Right ventricle myocardium inferior (tissue), 1 donor: Measurements from ENCODE around the gene LHB. TPM values are rescaled to one million over a fixed set of nuclear protein-coding genes. Genes with fewer than 3 reads are reported as not detected.

Source experiments
- ATAC-seq: fragments of 200-7000 bp; cut with Tn5 transposase; one replicate; pipeline ENCODE4 v1.9.1; 2020; ENCODE audit warnings: mild to moderate bottlenecking, moderate library complexity
- DNase-seq: peaks from one replicate; pipeline ENCODE4 v3.0.0; 2021; ENCODE audit errors: missing footprints
- intact Hi-C: fragments of 100-400 bp; cut with DNase I; formaldehyde crosslinking; loops from one replicate; pipeline ENCODE4 v1.11.0; 2022
- total RNA-seq: library from RNA; stranded (reverse); fragmentation: NEBNext Ultra II Directional; extraction: Animal tissue kit (Norgen Biotek cat#: 25700); gene quantifications from one replicate; pipeline ENCODE4 v1.2.1, GENCODE V29; 2021
- donor health status: DM: no; HTN: yes; CAD: no; lungs with severe emphysema.

Gene LHB
- total RNA-seq, 1 donor from 2014 or later = not detected

DNA sequence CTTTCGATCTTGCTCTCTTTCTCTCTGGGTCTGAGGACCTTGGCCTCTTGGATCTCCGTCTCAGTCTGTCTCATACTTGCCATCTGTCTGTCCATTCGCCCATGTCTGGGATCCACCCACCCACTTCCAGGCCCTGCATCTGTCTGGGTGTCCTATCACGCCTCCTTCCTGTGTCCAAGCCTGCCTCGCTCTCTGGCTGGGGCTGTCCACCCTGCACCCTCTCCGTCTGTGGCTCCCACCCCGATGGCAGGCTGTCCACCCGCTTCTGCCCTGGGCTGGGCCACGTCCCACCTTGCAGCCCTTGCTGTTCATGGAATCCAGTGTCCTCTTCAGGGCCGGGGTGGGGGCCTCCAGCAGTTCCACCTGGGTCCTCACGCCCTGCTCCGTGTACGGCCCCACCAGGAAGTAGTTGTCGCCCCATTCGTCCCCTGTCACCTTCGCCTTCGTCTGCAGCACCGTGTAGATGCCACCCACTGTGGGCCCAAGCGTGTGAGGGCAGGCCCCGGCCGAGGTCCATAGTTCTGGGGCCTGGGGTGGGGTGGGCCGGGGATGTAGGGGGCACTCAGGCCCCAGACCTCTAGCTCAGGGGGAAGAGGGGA is 25.8 kb downstream of the LHB start:
- no peak for ATAC-seq
- intact Hi-C loops = no loop called here
- no peak for DNase-seq

DNA sequence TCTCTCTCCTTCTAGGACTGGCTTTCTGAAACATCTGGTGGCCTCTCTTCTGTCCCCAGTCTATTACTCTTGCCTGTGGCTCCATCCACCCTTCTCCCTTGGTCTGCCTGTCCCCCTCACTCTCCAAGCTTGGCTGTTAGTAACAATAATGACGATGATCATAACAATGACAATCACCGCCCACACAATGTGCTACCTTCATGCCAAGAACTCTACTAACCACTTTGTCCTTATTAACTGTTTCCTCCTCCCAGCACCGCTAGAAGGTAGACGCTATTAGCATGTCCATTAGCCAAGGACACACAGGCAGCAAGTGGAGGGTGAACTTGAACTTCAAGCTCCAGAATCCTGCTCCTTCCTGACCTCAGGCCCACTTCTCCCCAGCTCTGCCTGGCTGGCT is 26.5 kb downstream of the LHB start:
- intact Hi-C loops = no loop called here
- DNase-seq (no peak), ATAC-seq (no peak)

DNA sequence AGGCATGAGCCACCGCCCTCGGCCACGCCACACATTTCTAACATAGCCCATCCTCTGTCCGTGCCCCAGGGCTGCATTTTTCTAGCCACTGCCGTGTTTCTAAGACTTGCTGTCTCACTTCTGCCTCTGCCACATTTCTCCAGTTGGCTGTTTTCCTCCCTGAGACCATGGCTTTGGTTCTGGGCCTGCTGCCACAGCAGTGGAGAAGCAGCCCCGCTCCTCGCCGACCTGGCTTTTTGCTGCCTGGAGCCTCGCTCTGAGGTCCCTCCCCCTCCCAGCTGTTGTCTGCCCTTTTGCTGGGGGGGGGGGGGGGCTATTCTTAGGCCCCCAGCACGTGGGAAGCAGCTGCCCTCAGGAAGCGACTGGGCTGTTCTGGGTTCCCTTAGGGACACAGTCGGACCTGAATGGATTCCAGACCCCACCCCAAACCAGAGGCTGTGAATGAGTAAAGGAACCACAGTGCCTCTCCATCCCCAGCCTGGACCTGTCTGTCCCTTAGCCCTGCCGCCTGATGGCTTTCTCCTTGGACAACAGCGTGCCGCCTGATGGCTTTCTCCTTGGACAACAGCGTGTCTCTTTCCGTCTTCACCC is 27.1 kb downstream of the LHB start:
- DNase-seq = peak; percentile 76
- no peak for ATAC-seq
- intact Hi-C loops = no loop called here

DNA sequence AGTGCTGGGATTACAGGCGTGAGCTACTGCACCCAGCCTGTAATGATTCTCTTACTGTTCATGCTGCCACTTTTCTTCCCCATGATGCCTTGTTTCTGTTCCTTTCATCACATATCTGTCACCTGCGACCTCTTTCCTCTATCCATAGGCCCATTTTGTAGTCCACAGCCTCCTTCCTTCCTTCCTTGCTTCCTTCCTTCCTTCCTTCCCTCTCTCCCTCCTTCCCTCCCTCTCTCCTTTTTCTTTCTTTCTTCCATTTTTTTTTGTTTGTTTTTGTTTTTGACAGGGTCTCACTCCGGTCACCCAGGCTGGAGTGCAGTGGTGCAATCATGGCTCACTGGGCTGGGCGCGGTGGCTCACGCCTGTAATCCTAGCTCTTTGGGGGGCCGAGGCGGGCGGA is 28.0 kb downstream of the LHB start:
- intact Hi-C loops = no loop called here
- DNase-seq (no peak), ATAC-seq (no peak)

DNA sequence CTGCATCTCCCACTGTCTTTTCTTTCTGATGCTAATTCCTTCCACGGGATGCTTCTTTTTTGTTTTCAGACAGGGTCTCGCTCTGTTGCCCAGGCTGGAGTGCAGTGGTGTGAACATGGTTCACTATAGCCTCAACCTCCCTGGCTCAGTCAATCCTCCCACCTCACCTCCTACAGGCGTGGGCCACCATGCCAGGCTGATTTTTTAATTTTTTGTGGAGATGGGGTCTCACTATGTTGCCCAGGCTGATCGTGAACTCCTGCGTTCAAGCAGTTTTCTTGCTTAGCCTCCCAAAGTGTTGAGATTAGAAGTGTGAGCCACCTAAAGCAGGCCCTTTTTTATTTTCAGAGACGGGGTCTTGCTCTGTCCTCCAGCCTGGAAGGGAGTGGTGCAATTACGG is 28.6 kb downstream of the LHB start:
- ATAC-seq = no peak
- DNase-seq = no peak
- intact Hi-C loops = no loop called here

DNA sequence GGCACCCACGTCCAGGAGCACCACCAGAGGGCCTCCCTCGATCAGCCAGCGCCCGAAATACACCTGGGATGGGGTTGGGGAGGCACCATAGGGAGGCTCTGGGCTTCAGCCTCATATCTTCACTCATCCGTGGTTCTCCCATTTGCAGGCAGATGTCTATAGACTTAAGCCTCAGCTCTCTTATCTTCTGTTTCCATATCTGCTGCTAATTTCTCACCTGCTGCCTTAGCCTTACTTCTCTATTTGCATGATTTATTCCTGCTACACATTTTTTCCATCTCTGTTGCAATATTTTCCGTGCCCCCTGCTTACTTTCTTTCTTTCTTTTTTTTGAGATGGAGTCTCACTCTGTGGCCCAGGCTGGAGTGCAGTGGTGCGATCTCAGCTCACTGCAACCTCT is 29.6 kb downstream of the LHB start:
- no peak for ATAC-seq
- intact Hi-C loops = no loop called here
- DNase-seq = no peak

DNA sequence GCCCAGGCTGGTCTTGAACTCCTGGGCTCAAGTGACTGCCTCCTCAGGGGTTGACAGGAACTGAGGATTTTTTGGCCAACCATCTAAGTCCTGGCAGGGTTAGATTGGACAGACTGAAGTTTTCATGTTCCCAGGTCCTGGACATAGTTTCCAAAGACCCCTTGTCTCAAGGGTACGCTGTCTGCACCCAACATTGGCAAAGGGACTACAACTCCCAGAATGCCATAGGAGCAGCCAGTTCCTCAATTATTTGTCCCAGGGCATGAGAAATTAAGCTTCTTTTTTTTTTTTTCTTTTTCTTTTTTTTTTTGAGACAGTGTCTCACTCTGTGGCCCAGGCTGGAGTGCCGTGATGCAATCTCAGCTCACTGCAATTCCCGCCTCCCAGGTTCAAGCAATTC is 30.7 kb downstream of the LHB start:
- intact Hi-C loops = no loop called here
- no peak for ATAC-seq
- DNase-seq = no peak

DNA sequence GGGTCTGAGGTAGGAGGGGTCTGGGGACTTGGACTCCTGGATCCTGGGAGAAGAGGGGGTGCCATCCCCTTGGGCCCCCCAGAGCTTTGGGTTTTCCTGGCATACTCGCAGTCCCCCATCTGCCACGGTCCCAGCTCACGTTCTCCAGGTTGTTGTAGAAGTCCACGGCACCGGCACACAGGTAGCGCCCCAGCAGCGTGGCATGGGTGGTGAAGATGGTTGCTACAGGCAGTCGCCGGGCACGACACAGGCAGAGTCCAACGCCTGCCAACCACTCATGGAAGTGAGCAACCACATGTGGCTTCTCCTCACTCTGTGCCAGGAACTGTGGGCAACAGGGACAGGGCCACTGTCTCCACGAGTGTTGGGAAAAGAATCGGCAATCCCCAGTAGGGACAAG is 31.2 kb downstream of the LHB start:
- ATAC-seq = no peak
- intact Hi-C loops = no loop called here

DNA sequence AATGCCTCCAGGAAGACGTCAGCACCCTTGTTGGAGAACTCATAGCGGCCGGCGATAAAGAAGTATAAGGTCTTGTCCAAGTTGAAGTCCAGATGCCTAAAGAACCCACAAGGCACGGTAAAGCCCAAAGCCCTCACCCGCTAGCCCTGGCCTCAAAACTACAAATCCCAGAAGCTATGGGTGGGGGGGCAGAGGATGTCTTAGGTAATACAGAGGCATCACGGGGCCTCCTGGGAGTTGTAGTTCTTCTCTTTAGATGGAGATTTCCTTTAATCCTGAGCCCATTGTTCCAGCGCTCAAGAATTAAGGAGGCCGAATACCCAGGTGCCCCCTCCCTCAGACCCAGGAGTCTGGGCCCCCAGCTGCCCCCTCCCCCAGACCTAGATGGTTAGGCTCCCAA is 34.6 kb downstream of the LHB start:
- no peak for ATAC-seq
- intact Hi-C loops = no loop called here
- DNase-seq = no peak

More for the DNA sequence above, 31.2 kb downstream of the LHB start:
- DNase-seq = no peak

DNA sequence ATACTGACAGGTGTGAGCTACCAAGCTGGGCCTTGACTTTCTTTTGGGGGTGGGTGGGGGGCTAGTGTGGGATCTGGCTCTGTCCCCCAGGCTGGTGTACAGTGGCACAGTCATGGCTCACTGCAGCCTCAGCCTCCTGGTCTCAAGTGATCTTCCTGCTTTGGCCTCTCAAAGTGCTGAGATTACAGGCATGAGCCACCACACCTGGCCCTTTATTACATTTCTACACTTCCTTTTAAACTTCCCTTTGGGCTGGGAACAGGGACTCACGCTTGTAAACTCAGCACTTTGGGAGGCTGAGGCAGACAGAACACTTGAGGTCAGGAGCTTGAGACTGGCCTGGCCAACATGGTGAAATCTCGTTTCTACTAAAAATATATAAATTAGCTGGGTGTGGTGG is 39.8 kb downstream of the LHB start:
- DNase-seq (no peak), ATAC-seq (no peak)
- intact Hi-C loops = loop anchor here (5.0 kb wide), 1 partner anchor 340 kb away; the partner anchor contains the start of gene DBP

DNA sequence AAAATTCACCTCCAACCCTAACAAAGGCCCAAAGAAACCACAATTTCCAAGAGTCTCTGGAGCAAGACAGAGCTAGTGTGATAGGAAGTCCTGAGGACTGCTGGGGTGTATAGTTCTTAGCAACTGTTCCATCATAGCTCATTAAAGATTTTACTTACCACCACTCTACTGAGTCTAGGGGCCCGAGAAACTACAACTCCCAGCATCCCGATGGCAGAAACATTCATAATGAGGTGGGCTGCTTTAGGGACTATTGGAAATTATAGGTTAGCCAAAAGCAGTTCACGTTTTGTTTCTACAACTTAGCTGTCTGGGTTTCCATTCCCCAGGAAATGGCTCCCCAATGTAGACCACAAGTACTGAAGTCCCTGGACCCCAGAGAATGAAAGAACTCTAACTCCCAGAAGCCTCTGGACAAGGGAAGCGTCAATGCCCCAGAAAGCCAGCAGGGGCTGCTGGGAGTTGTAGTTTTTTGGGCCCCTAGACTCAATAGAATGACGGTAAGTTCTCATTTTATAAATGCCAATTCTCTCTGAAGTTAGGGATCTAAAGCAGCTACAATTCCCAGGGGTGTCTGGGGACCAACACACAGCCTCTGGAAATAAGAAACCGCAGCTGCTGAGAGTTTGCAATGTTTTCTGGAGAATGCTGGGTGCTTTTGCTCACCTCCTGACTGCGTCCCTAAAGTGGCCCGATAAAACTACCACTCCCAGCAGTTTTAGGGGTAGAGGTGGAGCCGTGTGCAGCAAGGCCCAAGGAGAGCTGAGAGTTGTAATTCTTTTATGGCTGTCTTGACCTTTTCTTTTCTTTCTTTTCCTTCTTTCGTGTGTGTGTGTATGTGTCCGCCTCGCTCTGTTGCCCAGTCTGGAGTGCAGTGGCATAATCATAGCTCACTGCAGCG is 40.7 kb downstream of the LHB start:
- DNase-seq (no peak), ATAC-seq (no peak)
- intact Hi-C loops = loop anchor here (5.0 kb wide), 1 partner anchor 339 kb away; the partner anchor contains the start of gene DBP

DNA sequence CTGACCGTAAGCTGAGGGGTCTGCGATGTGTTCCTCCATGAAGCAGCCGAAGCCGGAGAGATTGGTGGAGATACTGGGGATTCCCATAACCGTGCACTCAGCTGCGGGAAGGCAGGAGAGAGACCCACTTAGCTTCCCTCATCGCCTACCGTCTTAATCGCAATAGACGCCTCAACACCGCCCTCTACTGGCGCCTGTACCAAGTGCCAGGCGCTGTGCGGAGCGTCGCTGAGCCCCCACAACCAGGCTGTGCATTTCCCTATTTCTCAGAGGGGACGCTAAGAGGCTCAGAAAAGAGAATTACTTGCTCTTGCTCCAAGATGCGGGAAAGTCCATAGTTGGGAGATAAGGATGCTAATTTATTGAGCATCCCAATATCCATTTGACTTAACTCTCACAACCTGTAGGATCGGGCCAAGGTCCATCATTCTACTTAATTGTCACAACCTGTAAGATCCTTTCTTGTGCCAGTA is 45.9 kb downstream of the LHB start:
- DNase-seq (peak; percentile 91), ATAC-seq (peak; percentile 62)
- intact Hi-C loops = loop anchor here (5.0 kb wide), 1 partner anchor 174 kb away; no protein-coding TSS in a partner anchor

DNA sequence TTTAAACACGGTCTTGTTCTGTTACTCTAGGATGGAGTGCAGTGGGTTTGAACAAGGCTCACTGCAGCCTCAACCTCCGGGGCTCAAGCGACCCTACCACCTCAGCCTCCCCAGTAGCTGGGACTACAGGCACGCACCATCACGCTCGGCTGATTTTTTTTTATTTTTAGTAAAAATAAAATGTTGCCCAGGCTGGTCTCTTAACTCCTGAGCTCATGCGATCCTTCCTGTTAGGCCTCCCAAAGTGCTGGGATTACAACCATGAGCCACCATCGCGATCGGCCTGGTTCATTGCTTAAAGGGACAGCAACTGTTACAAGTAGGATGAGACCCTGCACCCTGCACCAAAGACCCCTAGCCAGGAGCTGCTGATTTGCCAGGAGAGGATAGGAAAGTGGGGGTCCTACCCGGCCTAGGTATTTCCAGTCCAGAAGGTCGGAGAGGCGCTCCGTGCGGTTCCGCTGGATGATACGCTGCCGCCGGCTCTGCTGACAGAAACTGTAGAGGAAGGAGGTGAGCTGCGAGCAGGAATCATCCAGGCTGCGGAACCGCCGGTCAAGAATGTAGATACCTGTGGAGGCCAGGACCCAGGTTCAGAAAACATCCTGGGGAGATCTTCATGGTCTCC is 46.6 kb downstream of the LHB start:
- ATAC-seq (no peak), DNase-seq (no peak)
- intact Hi-C loops = loop anchor here (5.0 kb wide), 1 partner anchor 173 kb away; no protein-coding TSS in a partner anchor

DNA sequence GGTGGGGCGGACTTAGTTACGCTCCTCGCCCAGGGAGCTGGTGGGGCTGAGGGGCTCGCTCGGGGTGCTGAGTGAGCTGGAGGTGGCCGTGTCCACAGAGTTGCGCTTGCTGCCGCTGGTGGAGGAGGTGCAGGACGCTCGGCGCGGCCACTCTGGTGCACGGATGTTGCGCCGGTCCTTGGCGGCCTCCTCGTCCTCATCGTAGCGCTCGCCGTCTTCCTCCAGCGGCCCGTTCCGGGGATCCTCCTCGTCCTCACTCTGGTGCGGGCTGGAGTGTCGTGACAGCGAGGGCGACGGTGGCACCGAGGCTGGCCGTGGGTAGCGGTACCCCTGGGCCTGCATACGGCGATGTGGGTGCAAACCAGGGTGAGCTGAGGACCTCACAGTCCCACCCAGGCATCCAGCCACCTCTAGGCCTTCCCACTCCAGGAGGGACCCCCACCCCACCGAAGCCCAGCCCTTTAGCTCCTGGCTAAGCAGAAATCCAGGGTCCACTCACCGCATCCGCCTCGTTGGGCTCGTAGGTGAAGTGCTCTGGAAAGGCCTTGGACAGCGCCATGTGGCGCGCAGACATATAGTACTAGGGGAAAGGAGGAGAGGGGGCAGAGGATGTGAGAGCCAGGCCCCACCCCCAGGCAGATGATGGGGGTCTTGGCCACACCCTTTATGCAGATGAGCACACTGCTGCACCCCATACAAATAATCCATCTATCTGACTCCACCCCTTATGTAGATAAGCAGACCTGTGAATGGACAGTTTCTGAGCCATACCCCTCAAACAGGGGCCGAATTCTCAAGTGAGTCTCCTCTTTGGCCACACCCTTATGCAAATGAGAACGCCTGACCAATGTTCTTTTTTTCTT is 47.4 kb downstream of the LHB start:
- DNase-seq = no peak
- intact Hi-C loops = loop anchor here (5.0 kb wide), 1 partner anchor 172 kb away; no protein-coding TSS in a partner anchor
- ATAC-seq = no peak

DNA sequence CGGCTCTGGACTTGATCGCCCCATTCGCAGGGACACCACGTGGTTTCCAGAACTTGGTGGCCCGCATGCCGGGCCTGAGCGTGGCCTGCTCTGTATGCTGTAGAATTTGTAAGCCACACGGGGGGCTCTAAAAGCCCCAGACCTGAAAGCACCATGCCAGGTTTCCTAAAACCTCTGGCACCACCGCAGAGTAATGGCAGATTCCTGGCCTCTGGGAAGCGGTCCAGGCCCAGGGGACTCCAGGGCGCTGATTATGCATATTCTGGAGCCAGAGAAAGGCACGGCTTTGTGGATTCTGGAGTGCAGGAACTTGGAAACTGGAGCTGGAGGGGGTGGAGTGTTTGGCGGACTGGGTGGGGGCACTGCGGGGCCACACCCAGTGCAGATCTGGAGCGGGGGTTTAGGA is 48.1 kb downstream of the LHB start:
- no peak for ATAC-seq
- intact Hi-C loops = no loop called here

DNA sequence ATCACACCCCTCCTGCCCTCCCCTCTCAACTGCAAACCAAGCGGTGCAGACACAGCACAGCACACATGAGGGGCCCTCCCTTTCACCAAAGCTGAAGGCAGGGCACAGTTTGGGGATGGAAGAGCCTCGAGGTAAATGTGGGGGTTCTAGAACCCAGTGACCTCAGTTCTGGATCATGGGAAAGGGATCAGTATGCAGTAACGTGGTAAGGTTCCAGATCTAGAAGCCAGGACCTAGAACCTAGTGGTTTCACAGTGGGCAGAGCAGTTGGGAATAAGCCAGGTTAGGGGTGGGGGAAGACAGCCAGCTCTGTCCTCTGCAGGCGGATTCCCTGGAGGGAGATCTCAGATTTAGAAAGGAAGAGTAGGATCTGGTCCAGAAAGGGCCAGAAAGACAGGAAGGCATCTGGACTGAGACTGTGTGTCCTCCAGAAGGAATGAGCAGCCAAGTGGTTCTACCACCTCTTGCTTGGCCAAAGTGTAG is 48.7 kb downstream of the LHB start:
- no peak for ATAC-seq
- intact Hi-C loops = no loop called here
- DNase-seq = no peak

More for the DNA sequence above, 48.1 kb downstream of the LHB start:
- DNase-seq = no peak

DNA sequence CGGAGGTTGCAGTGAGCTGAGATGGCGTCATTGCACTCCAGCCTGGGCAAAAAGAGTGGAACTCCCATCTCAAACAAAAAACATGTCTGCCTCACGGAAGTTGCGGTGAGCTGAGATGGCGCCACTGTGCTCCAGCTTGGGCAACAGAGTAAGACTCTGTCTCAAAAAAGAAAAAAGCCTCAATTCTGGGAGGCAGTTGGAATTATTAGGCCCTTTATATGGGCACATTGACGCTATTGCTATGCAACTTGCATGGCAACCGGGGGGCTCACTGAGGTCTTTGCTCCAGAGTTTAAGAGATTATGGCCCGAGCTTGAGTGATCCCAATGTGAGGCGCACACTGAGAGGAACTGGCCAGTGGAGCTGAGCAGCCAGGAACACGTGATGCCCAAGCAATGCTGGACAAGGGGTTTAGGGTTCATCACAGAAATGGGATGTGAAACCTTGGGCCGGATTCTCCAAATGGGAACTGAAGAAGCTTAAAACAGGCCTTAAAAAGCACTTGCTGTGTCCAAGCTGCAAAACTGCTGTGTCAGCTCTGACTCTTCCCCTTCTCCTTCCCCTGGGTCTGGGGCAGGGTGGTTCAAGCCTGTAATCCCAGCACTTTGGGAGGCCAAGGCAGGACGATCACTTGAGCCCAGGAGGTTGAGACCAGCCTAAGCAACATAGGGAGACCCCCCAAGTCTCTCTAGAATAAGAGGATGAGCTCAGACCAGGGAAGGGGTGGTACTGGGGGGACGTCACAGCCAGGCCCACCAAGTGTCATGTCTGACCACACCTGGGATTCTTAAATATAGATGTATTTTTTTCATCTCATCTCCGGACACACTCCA is 49.3 kb downstream of the LHB start:
- ATAC-seq (peak; percentile 4), DNase-seq (no peak)
- intact Hi-C loops = no loop called here
